Skin epidermis (tissue), 12 donors: ENCODE results near the gene GUCD1.

Experiments used
- H3K27ac ChIP-seq, 21 experiments: fragments of 200-600 bp; sonication (generic) in 11 of 21; one replicate each; pipeline ENCODE4 v1.5.0; 2020; ENCODE audit warnings: mild to moderate bottlenecking in 3 of 21, inconsistent platforms in 2 of 21, moderate library complexity in 2 of 21
- H3K4me3 ChIP-seq, 7 experiments: fragments of 200-600 bp; sonication (generic) in 2 of 7; one replicate each; pipeline ENCODE4 v1.5.0; 2020; ENCODE audit warnings: inconsistent platforms in 2 of 7, mild to moderate bottlenecking in 2 of 7, moderate library complexity in 1 of 7

GUCD1 gene

GRCh38 chr22:24591286-24591830 lies 36.4 kb upstream of the GUCD1 start:
- Histone ChIP-seq H3K27ac (no peak overlapping the region), H3K4me3 (no peak overlapping the region)

- no peak overlapping the region for H3K4me3 ChIP-seq
Observed at GRCh38 chr22:24590596-24591173, 35.7 kb upstream of the GUCD1 start.

GRCh38 chr22:24589518-24590030 lies 34.6 kb upstream of the GUCD1 start:
- H3K4me3 ChIP-seq: no peak overlapping the region
- H3K27ac ChIP-seq: no peak overlapping the region

More at GRCh38 chr22:24590596-24591173, 35.7 kb upstream of the GUCD1 start:
- no peak overlapping the region for H3K27ac ChIP-seq

- Histone ChIP-seq H3K4me3 (no peak overlapping the region), H3K27ac (no peak overlapping the region)
Observed at GRCh38 chr22:24588757-24589481, 34.0 kb upstream of the GUCD1 start.

GRCh38 chr22:24588381-24588756 lies 33.4 kb upstream of the GUCD1 start:
- Histone ChIP-seq H3K4me3 (no peak overlapping the region), H3K27ac (no peak overlapping the region)

- Histone ChIP-seq H3K4me3 (no peak overlapping the region), H3K27ac (no peak overlapping the region)
Observed at GRCh38 chr22:24587948-24588347, 33.0 kb upstream of the GUCD1 start.

- Histone ChIP-seq H3K27ac (no peak overlapping the region), H3K4me3 (no peak overlapping the region)
Observed at GRCh38 chr22:24587251-24587650, 32.3 kb upstream of the GUCD1 start.

- H3K4me3 ChIP-seq: no peak overlapping the region
- no peak overlapping the region for H3K27ac ChIP-seq
Observed at GRCh38 chr22:24585927-24586546, 31.1 kb upstream of the GUCD1 start.

- H3K4me3 ChIP-seq: no peak overlapping the region
- no peak overlapping the region for H3K27ac ChIP-seq
Observed at GRCh38 chr22:24585461-24585860, 30.5 kb upstream of the GUCD1 start.

GRCh38 chr22:24584871-24585411 lies 30.0 kb upstream of the GUCD1 start:
- peak overlapping the region in 2 of 21 experiments; percentile 20 to 67 for H3K27ac ChIP-seq
- H3K4me3 ChIP-seq: no peak overlapping the region

GRCh38 chr22:24584166-24584790 lies 29.3 kb upstream of the GUCD1 start:
- no peak overlapping the region for H3K4me3 ChIP-seq
- H3K27ac ChIP-seq: peak overlapping the region in 8 of 21 experiments; percentile 2 to 67 (median 27)

- H3K4me3 ChIP-seq: no peak overlapping the region
- H3K27ac ChIP-seq: peak overlapping the region in 9 of 21 experiments; percentile 2 to 67 (median 20)
Observed at GRCh38 chr22:24583221-24584165, 28.6 kb upstream of the GUCD1 start.

GRCh38 chr22:24582056-24582814 lies 27.3 kb upstream of the GUCD1 start:
- no peak overlapping the region for H3K4me3 ChIP-seq
- peak overlapping the region in 1 of 21 experiments; percentile 65 for H3K27ac ChIP-seq

- H3K4me3 ChIP-seq: no peak overlapping the region
- H3K27ac ChIP-seq: peak overlapping the region in 6 of 21 experiments; percentile 3 to 67 (median 45)
Observed at GRCh38 chr22:24580276-24580675, 25.3 kb upstream of the GUCD1 start.

- no peak overlapping the region for H3K4me3 ChIP-seq
- H3K27ac ChIP-seq: peak overlapping the region in 13 of 21 experiments; percentile 32 to 80 (median 57)
Observed at GRCh38 chr22:24579258-24579601, 24.3 kb upstream of the GUCD1 start.

GRCh38 chr22:24578355-24579257 lies 23.7 kb upstream of the GUCD1 start:
- no peak overlapping the region for H3K4me3 ChIP-seq
- H3K27ac ChIP-seq: peak overlapping the region in 18 of 21 experiments; percentile 6 to 80 (median 48)

- peak overlapping the region in 2 of 21 experiments; percentile 19 to 30 for H3K27ac ChIP-seq
- no peak overlapping the region for H3K4me3 ChIP-seq
Observed at GRCh38 chr22:24576778-24577177, 21.8 kb upstream of the GUCD1 start.
